Activated T-cell treated with anti-CD3 and anti-CD28 coated beads for 48 hours (primary cell): ENCODE results near the gene SYTL3.
"Not testable (repeated sequence)": the region's sequence is repeated elsewhere in the genome, so short reads cannot be mapped to it uniquely, and the experiment has no call there.

Experiments used
- DNase-seq: peaks from one replicate; pipeline ENCODE4 v3.0.0-alpha.2; 2020; ENCODE audit warnings: low read depth

SYTL3 gene

GRCh38 chr6:158698931-158699330, 49.1 kb downstream of the SYTL3 start:
- DNase-seq = no peak

GRCh38 chr6:158701268-158701667, 51.4 kb downstream of the SYTL3 start:
- not testable (repeated sequence) for DNase-seq

DNA sequence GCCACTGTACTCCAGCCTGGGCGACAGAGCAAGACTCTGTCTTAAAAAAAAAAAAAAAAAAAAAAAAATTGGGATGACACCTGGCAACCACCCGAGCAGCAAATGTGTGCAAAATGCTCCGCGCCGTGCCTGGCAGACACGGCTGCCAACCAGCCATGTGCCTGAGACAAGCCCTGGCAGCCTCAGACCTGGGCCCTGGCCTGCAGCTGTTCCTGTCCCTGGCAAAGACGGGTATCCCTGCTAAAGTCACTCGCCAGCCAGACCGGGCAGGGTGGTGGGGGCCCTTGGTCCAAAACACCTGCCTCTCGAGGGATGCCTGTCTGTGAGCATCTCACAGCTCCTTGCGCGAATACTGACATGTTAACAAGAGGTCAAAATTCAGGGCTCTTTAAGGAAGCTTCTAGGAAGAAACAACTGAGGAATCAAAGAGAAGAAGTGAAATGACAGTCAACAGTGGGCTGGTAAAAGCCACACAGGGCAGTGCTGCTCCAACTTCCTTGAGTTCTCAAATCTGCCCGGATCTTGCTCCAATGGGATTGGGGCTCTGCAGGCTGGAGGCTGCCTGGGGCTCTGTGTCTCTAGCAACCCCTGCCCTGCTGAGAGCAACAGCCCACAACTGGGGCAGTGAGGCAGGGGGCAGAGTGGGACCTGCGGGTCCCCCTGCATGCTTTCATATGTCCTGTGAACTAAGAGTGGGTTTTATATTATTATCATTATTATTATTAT, 53.4 kb downstream of the SYTL3 start:
- no peak for DNase-seq

DNA sequence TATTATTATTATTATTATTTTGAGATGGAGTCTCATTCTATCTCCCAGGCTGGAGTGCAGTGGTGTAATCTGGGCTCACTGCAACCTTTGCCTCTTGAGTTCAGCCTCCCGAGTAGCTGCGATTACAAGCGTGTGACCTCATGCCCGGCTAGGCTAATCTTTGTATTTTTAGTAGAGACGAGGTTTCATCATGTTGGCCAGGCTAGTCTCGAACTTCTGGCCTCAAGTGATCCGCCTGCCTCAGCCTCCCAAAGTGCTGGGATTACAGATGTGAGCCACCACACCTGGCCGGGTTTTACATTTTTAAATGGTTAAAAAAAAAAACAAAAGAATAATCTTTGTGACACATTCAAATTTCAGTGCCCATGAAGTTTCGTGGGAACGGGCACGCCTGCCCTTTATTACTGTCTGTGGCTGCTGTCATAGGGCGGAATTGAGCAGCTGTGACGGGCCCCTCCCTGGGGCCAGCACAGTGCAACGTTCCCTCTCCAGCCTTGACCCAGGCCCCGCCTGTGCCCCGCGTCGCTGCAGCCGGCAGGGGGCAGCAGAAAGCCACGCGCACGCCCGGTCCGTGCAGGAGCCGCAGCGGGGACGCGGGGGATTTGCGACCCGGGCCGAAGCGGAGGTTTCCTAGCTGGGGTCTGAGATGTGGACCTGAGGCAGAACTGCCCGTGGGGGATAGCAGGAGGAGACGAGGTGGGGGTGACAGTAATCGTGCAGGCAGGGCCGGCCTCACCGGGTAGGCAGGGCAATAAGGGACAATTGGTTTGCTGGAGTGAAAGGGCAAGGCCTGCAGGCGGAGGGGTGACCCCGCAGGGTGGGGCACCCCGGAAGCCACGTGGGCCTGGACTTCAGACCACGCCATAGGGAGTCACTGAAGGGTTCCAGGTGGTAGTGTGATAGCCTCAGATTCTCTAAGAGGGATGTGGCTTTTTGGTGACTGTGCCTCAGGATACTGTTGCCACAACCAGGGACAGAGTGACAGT, 54.3 kb downstream of the SYTL3 start:
- DNase-seq = peak; percentile 78

DNA sequence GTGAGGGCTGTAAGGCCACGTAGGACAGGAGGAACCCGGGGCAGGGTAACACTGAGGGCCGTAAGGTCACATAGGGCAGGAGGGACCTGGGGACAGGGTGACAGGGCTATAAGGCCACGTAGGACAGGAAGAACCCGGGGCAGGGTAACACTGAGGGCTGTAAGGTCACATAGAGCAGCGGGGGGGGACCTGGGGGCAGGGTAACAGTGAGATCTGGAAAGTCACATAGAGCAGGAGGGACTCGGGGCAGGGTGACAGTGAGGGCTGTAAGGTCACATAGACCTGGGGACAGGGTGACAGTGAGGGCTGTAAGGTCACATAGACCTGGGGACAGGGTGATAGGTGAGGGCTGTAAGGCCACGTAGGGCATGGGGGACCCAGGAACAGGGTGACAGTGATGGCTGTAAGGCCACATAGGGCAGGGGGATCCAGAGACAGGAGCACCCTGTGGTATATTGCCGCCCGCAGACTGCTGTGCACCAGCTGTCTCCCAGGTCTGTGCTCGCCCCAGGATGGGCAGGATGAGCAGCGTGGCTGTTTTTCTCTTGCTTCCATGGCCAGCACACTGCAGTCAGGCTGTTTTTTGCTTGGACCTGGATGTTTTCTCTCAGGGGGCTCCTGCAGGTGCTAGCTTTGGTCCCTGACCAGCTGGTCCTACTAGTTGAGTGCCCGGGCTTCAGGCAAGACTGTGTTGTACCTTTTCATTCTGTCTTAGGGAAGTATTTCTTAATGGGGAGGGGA, 55.7 kb downstream of the SYTL3 start:
- DNase-seq = no peak

DNA sequence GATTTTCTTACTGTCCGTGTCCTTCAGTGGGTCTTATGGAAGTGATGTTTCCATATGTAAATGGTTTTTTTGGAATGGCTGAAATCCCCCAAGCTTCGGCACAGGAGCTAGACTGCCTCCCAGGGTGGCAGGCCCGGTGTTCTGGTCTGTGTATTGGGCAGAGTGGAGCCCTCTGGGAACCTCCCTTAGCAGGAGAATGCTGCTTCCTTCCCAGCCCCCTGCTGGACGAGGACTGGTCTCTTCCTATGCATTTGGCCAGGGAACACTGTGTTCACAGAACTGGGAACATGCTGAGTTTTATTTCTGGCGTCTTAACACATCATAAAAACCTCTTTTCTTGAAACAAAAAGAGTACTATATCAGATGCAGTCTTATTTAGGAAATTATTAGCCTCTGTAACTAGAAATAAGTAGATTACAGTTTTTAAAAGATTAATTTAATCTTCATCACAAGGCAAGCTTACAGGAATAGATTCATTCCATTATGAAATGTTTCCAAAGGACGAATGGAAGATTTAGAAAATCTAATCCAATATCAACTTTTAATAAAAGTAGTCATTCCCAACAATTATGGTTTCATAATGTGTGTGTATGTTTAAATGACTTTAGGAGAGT, 56.6 kb downstream of the SYTL3 start:
- no peak for DNase-seq

DNA sequence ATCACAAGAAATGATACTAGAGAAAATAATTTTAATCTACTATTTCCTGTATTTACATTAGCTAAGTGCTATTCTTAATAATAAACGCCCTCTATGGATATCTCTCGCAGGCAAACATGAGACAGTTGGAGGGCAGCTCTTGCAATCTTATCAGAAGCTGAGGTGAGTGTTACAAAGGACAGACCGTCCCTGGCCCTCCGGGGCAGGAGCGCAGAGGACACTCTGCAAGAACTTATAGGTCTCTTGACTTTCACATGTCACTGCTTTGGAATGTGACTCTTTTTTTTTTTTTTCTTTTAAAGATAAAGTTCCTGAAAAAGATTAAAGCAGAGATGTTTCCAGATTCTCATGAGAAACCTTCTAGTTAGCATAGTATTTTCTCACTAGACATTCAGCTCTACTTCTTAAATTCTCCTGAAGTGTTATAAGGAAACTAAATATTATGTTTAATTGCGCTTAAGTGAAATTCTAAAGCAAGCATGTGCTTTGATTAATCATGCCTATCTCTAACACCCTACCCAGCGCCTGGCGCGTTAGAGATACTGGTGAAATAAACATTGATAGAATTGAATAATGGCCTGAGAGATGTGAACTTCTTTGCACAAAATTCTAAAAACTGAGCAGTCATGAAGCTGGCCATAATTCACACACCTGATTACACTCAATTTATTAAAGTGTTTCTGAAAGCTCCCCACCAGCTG, 57.4 kb downstream of the SYTL3 start:
- DNase-seq = no peak

DNA sequence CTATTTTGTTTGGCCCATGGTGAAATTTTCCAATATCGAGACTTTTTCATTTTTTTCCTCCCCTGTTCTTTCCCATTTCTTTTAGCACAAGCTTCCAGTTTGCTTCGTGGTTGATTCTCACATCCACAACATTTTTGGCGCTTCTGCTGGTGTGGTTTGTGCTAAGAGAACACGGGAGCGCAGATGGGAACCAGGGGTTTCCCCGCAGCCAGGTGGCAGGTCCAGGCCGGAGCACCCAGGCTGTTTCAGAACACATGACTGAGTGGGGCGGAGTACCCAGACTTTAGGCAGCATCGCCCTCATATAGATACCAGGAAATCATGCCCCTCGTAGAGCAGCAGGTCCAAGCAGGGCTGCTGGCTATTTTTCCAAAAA, 58.0 kb downstream of the SYTL3 start:
- no peak for DNase-seq

DNA sequence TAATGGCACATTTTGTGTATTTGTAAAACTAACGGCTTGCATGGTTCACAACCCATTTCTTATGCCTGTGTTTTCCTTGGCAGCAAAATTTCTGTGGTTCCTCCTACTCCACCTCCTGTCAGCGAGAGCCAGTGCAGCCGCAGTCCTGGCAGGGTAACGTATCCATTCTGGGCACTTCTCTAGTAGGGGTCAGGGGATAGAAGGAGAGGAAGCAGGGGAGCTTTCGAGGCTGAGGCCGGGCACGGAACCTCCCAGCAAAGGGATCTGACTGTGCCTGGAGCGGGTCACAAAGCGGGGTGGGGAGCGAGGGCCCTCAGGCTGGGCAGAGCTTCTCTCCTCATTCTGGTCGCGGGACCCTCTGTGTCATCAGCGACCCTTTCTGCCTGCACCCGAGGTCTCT, 58.4 kb downstream of the SYTL3 start:
- DNase-seq = no peak

- no peak for DNase-seq
Observed at GRCh38 chr6:158709809-158710208, 60.0 kb downstream of the SYTL3 start.

DNA sequence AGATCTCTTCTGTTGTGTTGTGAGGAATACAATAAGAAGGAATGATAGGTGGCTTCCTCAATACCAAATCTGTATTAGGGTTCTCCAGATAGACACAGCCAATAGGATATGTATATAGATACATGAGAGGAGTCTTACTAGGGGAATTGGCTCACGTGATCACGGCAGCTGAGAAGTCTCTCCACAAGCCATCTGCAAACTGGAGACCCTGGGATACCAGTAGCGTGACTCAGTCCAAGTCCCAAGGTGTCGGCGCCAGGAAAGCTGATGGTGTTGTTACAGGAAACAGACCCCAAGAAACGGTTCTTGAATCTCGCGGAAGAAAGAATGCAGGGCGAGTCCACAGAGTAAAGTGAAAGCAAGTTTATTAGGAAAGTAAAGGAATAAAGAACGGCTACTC, 61.4 kb downstream of the SYTL3 start:
- DNase-seq = no peak

GRCh38 chr6:158713469-158713868, 63.6 kb downstream of the SYTL3 start:
- DNase-seq = no peak

GRCh38 chr6:158714706-158715105, 64.9 kb downstream of the SYTL3 start:
- DNase-seq = no peak

GRCh38 chr6:158715330-158716311, 65.8 kb downstream of the SYTL3 start:
- DNase-seq = no peak

DNA sequence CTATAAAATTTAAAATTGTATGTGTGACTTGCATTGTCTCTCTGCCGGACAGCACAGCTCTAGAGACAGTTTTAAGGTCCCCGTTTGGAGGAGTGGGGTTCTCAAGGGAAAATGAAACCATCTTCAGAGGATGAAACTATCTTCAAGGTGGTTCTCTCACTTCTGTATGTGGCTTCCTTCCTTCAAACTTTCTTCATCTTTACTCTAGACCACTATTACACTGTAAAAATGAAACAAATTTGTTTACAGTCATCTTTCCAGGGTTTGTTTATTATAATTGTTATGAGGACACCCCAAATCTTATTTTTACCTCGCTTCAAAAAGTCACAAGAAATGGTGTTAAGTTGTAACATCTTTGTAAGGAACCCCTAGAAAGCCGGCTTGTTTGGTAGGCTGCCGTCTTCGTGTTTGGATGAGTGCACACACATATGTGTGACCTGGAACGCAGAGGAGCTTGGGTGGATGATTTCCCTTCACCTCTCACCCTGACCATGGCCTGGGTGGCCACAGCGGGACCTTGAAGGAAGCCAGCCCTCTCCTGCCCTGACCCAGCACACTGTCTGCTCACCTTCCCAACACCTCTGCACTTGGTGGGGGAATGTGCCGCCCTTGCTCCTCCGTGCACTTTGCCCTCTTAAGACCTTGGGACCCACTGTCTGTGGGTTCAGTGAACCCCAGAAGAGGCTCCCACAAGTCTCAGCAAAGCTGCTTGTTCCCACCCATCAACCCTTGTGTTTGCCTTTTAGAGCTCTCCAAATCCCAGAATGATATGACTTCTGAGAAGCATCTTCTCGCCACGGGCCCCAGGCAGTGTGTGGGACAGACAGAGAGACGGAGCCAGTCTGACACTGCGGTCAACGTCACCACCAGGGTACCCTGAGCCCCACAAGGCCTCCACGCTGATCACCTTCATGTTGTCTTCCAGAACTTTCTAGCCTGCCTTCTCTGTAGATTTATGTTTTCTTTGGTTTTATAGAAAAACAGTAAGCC, 67.8 kb downstream of the SYTL3 start:
- no peak for DNase-seq

GRCh38 chr6:158718461-158719046, 68.7 kb downstream of the SYTL3 start:
- no peak for DNase-seq

DNA sequence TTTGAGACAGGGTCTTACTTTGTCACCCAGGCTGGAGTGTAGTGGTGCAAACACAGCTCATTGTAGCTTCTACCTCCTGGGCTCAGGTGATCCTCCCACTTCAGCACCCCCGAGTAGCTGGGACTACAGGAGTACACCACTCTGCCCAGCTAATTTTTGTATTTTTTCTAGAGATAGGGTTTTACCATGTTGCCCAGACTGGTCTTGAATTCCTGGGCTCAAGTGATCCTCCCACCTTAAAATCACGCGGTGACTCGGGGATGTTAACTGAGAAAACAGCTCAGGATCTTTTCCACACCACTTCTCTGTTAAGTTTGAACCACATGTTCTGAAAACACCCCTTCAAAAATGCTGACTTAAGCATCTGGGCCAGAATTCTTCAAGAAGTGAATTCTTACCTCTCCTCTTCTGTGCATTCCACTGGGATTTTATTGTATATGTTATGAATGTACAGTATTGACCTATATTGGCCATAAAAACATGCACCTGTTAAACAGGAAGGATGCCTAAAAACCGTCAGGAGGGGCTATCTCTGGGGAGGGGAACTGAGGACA, 72.4 kb downstream of the SYTL3 start:
- no peak for DNase-seq

DNA sequence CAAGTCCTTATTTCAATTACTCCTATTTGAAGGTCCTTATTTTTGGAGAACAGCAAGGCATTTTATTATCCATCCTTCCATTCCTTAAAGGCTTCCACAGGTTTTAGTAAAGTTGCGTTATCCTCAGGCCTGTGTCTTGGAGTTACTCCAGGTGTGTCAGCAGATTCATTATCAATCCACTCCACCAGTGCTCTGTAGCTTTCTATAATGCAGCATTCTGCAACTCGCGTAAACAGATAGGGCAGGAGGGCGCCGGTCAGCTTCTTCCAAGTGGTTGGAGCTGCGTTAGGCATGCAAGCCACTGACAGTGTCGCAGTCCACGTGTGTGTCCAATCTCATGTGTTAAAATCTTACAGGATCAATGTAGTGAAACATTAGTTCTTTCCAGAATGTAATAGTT, 75.8 kb downstream of the SYTL3 start:
- DNase-seq = no peak
